ENCODE results near the gene MMP25.
A peak's percentile ranks its signal among the peaks of the same experiment; 100 is the strongest.
"Not testable (repeated sequence)": the region's sequence is repeated elsewhere in the genome, so short reads cannot be mapped to it uniquely, and the experiment has no call there.

The MMP25 gene

DNA sequence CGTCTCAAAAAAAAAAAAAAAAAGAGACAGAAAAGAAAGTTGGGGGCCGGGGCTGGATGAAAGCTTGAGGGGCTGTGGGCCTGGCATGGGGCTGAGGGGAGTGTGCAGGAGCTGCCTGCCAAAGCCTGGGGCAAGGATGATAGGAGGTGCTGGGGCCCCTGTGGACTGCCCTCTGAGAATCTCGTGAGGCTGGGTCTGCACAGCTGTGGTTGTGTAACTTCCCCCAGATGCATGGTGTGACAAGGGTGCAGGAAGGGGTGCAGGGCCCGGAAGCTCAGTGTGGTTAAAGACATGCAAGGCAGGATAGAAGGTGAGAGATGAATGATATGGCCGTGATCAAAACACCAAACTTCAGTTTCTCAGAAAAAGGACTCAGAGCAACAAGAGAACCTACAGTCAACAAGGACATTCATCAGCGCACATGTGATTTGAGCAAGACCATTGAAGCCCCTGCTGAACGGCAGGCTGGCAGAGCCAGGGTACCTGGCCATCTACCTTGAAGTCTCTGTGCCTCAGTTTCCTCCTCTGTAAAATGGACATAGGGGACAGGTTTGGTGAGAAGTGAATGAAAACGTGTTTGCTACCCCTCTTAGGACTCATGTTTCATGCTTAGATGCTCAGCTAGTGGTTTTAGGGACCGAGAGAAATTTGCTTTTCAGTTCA, 28.6 kb downstream of the MMP25 start:
- DNase-seq: peak; percentile 93

DNA sequence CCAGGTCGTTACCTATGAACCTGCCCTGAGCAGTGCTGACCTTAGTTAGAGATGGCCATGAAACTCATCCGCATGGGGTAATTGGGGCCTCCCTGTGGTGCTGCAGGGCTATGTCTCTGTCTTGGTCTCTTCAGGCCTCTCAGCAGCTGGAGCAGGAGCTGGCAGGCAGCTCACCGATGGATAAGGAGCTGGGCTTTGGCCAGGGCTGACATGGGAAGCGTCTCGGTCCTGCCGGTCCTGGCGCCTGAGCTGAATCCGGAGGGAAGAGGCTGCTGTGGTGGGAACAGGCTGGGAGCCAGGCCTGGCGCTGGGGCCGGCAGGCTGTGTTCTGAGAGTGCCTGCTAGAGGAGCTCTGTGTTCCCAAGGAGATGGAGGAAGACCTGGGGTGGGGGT, 29.2 kb downstream of the MMP25 start:
- no peak for DNase-seq

DNA sequence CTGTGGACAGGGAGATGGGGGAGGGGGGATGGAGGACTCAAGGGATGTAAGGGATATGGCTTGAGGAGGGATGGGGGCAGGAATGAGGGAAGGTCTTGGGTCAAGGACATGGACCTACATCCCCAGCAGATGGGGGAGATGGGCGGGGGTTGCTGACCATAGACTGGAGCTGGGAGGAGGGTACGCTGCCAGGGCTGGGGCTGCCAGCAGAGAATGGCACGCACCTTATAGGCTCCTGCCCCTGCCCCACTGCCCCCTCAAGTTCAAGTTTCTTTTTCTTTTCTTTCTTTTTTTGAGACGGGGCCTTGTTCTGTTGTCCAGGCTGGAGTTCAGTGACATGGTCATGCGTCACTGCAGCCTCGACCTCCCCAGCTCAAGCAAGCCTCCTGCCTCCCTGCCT, 29.6 kb downstream of the MMP25 start:
- DNase-seq: not testable (repeated sequence)

DNA sequence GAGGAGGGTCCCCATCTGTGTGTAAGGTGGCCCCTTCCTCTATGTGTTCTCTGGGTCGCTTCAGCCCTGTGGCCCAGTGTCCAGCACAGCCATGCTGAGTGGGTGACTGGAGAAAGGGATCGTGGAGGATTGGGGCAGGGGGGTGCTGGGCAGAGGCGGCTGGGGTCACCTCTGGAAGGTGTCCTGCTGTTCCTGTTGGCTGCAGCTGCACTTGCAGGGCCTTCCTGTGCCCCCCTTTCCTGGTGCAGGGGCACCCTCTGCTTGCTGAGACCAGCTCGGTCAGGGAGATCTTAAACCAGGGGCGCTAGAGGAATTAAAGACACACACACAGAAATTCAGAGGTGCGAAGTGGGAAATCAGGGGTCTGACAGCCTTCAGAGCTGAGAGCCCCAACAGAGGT, 30.2 kb downstream of the MMP25 start:
- no peak for DNase-seq

DNA sequence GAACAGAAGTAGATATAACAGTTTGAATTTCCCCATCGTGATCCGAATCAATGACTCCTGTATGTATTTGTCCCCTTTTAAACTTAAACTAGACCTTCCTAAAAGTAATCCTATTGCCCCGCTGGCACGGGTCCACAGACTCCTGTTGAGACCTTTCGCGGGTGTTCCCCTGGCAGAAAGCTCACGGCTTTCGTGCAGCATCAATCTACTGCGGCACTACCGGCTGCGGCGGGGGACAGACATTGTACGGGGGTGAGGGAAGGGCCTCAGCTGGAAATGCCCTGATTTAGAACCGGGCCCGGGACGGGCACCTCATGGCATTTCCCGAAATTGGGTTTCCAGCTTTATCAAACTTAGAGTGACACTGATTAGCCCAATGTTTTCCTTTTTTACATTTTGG, 33.7 kb downstream of the MMP25 start:
- no peak for DNase-seq

DNA sequence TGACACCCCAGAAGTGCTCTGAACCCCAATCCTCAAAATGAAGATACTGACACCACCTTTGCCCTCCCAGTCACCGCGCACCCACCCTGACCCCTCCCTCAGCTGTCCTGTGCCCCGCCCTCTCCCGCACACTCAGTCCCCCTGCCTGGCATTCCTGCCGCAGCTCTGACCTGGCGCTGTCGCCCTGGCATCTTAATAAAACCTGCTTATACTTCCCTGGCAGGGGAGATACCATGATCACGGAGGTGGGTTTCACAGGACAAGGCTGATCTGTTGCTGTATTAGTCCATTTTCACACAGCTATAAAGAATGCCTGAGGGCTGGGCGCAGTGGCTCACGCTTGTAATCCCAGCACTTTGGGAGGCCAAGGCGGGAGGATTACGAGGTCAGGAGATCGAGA, 35.6 kb downstream of the MMP25 start:
- not testable (repeated sequence) for DNase-seq

DNA sequence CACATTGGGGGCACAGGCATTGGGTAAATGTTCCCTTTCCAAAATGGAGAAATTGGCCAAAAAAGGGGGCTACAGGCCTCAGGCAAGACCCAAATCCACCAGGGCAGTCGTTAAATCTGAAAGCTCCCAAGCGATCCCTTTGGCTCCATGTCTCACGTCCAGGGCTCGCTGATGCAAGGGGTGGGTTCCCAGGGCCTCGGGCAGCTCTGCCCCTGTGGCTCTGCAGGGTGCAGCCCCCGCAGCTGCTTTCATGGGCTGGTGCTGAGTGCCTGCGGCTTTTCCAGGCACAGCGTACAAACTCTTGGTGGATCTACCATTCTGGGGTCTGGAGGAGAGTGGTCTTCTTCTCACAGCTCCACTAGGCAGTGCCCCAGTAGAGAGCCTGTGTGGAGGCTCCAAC, 37.0 kb downstream of the MMP25 start:
- DNase-seq: not testable (repeated sequence)

DNA sequence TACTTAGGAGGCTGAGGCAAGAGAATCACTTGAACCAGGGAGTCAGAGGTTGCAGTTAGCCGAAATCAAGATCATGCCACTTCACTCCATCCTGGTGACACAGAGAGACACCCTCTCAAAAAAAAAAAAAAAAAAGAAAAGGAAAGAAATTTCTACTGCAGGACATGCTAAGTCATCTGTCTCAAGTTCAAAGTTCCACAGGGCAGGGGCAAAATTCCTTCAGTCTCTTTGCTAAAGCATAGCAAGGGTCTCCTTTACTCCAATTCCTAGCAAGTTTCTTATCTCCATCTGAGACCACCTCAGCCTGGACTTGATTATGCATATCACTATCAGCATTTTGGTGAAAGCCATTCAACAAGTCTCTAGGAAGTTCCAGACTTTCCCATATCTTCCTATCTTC, 38.1 kb downstream of the MMP25 start:
- DNase-seq: no peak

DNA sequence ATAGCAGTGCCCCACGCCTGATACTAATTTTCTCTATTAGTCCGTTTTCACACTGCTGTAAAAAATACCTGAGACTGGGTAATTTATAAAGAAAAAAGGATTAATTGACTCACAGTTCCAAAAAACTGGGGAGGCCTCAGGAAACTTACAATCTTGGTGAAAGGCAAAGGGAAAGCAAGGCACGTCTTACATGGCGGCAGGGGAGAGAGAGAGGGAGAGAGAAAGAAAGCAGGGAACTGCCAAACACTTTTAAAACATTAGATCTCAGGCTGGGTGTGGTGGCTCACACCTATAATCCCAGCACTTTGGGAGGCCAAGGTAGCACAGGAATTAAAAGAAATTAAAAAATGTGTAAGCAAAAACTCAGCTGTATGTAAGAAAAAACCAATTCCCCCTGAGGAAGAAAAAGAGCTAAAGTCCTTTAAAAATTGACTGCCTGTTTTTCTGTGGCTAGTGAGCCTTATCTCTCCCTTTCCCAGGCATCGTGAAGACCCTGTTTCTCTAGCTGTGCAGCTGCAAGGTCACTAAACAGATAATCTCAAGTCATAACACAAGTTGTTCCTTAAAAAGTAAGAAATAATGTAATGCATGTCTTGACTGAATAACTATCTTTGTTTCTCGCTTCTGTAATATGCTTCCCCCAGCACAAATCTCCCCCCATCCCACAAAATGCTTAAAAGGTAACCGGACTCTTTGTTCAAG, 38.8 kb downstream of the MMP25 start:
- peak; percentile 60 for DNase-seq

DNA sequence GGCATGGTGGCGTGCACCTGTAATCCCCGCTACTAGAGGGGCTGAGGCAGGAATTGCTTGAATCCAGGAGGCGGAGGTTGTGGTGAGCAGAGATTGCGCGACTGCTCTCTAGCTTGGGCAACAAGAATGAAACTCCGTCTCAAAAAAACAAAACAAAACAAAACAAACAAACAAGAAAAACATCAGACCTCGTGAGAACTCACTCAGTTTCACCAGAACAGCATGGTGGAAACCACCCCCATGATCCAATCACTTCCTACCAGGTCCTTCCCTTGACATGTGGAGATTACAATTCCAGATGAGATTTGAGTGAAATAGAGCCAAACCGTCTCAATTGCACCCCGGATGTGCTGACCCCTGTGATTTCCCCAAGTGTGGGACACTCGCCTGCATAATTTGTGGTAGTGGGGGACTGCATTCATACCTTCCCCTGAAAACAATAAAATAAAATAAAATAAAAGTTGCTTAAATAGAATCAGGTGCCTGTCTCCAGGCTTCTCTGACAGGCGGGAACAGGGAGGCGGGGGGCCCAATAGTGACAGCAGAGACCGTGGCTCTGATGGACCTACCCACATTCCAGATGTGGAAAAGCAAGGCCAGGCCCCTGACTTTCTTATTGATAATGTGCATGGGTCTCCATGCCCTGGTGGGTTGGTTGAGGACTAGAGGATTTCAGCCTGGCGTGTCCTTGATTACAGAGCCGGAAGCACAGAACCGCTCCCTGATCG, 39.7 kb downstream of the MMP25 start:
- DNase-seq: no peak

DNA sequence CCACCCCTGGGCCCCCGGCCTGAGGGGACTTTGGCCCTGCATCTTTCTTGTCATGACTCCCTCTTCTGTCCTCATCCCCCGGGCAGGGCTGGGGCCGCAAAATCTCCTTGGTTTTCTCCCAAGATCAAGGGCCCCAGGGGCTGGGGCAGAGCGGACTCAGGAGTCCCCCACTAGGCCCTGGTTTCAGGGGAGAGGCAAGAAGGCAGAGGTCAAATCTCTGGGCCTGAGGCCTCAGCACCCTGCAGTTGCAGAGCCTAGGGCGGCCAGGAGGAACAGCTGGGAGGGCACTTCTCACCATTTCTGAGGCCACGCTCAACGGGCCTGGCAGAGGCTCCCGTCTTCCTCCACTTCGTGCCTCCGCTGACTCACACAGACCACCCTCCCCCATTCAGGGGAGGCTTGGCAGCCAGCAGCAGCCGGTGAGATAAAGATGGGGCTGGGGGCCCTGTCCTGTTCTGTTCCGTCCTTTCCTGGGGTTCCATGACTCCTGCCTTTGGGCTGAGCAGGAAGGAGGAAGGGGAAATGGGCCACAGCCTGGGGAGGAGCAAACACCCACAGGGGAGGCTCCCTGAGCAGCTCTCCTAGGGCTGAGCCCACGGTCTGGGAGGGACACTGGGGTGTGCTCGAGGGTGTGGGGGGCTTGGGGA, 40.4 kb downstream of the MMP25 start:
- peak; percentile 71 for DNase-seq

DNA sequence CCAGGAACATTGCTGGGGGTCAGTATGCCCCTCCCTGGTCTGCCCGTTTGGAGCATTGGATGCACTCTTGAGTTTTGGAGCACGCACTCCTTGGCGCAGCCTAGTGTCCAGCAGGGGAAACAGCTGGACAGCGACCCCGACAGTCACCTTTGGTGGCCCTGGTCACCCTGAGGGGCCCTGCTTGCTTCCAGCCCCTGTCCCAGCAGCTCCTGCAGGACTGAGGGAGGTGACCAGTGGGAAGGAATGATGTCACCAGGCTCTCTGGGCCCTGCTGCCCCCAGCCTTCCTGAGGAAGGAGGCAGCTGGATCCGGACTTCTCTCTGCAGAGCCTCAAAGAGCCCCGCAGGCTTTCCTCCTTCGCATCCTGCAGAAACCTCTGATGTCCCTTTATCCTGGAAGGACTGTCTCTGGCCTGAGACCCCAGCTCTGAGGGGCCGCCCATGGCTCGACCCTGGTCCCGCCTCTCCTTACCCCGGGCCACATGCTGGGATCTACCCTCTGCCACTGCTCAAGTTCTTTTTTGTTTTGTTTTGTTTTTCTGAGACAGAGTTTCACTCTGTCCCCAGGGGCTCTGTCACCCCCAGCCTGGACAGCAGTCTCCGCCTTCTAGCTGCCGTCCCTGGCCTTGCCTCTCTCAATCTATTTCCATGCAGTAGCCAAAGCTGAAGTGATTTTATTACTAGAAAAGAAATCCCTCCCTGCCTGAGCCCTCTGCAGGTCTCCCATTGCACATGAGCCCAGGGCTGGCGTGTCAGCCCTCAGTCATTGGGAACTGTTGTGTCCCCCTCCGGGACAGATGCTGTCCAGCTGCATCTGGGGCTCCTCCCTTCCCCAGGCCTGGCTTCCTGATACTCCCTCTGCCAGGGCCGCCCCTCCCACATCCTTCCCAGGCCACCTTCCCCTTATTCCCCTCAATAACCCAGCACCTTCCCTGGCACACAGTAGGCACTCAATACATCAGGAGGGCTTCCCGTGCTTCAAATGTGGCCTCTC, 41.2 kb downstream of the MMP25 start:
- DNase-seq: peak; percentile 53

DNA sequence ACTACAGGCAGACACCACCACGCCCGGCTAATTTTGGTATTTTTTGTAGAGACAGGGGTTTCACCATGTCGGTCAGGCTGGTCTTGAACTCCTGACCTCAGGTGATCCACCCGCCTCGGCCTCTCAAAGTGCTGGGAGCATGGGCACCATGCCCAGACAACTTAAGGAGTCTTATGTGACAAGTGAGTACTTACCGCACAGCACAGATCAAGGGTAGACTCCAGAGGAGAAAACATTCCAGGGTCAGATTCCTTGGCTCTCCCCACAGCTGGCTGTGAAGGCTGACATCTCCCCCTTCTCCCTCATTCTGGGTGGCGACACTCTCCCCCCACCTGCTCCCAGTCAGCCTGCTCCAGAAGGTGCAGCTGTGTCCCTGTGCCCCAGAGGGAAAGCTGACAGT, 42.1 kb downstream of the MMP25 start:
- no peak for DNase-seq

DNA sequence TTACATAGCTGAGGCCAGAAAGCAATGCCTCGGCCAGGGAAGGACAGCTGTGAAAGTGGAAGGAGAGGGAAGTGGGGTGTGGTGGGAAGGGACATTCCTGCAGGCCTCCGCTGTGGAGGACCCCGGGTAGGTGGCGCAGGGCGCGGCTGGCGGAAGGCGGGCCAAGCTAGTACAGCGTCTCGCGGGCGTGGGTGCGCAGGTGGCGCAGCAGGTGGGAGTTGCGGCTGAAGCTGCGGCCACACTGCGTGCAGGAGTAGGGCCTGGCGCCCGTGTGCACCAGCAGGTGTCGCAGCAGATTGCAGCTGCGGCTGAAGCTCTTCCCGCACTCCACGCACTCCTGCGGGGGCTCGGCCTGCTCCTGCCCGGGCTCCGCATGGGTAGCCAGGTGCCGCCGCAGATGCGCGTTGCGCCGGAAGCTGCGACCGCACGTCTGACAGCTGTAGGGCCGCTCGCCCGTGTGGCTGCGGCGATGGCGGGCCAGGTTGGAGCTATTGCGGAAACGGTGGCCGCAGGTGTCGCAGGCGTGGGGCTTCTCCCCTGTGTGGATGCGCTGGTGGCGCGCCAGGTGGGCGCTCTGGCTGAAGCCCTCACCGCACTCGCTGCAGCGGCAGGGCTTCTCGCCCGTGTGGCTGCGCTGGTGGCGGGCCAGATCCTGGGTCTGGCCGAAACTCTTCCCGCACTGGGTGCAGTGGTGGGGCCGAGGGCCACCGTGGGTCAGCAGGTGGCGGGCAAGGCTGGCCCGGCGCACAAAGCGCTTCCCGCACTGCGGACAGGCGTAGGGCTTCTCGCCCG, 42.8 kb downstream of the MMP25 start:
- DNase-seq: no peak

DNA sequence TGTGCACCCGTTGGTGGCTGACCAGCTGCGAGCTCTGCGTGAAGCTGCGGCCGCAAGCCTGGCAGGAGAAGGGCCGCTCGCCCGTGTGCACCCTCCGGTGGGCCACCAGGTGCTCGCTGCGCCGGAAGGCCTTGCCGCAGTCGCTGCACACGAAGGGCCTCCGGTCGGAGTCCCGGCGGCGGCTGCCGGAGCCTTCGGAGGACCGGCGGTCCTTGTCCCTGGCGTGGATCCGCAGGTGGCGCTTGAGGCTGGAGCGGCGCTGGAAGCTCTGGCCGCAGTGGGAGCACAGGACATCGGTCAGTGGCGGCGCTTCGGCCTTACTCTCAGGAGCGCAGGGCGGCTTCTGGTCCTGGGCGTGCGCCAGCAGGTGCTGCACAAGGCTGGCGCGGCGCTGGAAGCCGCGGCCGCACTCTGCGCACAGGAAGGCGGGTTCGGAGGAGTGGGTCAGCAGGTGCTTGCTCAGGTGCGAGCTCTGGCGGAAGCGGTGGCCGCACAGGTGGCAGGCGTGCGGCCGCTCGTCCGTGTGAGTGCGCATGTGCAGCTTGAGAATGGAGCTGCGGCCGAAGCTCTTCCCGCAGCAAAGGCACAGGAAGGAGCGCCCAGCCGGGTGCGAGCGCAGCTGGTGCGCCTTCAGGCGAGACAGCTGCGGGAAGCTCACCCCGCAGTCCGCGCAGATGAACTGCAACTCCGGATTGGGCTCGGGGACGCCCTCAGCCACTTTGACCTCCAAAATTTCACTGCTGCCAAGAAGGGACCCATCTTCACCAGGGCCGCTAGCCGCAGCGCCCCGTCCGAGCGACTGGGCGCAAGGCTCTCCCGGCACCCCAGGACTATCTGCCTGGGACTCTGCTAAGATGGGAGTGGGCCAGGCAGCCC, 43.6 kb downstream of the MMP25 start:
- no peak for DNase-seq

DNA sequence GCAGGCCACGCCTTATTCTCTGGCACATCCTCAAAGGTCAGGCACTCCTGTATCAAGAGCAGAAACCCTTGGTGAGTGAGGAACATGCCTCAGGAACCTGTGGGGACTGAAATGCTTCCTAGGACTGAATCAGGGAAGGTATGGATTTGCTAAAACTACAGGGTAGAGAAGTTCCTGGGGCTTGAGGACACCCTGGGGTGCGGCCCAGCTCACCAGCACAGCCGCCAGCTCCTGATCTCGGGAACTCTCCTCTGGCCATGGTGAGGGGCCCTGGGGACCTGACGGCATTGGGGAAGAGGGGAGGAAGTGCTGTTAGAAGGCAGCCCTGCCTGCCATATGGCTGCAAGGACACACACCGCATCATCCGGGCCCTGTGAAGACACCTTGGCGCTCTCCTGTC, 45.2 kb downstream of the MMP25 start:
- DNase-seq: no peak

DNA sequence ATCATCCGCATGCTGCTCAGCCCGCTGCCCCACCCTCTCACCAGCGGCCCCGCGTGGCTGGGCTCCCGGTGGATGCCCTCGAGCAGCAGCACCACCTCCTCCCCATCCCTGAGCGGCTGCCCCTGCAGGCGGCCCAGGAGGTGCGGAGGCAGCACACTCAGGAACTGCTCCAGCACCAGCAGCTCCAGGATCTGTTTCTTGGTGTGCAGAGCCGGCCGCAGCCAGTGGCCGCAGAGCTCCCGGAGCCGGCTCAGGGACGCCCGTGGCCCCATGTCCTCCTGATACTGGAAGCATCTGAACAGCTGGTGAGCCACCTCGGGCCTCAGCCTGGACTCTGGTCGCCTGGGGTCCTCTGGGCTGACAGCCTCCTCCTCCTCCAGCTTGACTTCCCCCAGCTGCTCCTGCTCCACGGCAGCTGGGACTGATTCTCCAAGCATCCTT, 46.2 kb downstream of the MMP25 start:
- no peak for DNase-seq

DNA sequence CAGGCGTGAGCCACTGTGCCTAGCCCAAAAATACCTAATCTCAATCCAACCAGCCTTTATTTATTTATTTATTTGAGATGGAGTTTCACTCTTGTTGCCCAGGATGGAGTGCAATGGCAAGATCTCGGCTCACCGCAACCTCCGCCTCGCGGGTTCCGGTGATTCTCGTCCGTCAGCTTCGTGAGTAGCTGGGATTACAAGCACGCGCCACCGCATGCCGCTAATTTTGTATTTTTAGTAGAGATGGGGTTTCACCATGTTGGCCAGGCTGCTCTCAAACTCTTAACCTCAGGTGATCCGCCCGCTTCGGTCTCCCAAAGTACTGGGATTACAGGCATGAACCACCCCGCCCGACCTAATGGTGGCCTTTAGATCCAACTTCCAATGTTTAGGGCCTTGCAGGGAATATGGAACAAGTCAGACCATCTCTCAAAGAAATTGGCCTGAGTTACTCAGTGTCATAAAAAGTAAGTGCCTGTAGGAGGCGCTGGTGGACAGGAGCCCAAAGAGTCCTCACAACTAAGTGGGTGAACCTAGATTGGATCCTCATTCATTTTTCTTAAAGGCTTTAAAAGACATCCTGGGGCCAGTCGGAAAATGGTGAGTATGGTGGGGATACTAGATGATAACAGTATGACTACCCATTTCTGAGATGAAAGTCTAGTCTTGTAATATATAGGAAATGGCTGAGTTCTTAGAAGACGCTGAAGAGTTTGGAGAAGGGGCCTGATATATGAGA, 48.1 kb downstream of the MMP25 start:
- DNase-seq: peak; percentile 80

DNA sequence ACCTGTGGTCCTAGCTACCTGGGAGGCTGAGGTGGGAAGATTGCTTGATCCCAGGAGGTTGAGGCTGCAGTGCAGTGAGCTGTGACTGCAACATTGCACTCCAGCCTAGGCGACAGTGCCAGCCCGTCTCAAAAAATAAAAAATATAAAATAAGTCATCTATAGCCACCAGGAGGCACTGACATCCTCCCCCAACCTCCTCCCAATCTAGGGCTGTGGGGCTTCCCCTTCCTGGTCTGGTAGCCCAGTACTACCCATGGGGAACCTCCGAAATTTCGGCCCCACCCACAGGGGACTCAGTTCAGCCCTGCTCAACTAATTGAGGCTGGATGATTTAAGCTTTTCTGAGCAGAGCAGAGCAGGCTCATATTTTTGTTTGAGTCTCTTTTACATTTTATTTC, 49.5 kb downstream of the MMP25 start:
- peak; percentile 91 for DNase-seq

DNA sequence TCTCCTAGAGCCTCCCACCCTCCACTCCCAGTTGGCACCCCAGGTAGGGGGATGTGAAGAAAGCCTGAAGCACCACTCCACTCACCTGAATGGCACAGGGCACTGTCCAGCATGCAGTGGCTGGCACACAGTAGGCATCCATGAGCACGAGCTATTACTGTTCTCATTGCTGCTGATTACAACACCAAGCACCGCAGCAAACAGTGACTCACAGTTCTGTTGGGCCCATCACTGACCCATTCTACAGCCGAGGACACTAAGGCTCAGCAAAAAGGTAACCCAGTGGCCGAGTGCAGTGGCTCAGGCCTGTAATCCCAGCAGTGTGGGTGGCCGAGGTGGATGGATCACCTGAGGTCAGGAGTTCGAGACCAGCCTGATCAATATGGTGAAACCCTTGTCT, 50.0 kb downstream of the MMP25 start:
- DNase-seq: no peak

Data from hematopoietic multipotent progenitor cell treated with erythropoietin and hydrocortisone succinate and interleukin-3 and kit ligand, for 4 days (in vitro differentiated cells).